Superior temporal gyrus (tissue), 1 donor: ENCODE measurements around the gene HSD17B11.
"Not testable (repeated sequence)": the region's sequence is repeated elsewhere in the genome, so short reads cannot be mapped to it uniquely, and the experiment has no call there.

ENCODE experiments used
- DNase-seq: peaks from one replicate; pipeline ENCODE4 v3.0.0-alpha.2; 2016; ENCODE audit errors: extremely low spot score

HSD17B11 gene

DNA sequence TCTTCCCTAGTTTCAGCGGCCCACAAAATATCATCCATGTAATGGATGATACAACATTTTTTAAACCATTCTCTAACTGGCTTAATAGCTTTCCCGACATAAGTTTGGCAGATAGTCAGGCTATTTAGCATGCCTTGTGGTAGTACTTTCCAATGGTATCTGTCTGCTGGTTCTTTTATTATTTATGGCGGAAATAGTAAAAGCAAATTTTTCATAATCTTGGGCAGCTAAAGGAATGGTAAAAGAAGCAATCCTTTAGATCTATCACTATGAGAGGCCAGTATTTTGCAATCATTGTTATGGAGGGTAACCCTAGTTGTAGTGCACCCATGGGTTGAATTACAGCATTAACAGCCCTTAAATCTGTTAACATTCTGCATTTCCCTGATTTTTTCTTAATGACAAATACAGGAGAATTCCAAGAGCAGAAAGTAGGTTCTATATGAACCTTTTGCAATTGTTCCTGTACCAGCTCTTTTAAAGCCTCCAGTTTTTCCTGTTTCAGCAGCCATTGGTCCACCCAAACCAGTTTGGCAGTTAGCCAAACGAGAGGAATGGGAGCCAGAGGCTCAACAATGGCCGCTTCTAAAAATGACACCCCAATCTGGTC, 14.3 kb upstream of the HSD17B11 start:
- no peak for DNase-seq

DNA sequence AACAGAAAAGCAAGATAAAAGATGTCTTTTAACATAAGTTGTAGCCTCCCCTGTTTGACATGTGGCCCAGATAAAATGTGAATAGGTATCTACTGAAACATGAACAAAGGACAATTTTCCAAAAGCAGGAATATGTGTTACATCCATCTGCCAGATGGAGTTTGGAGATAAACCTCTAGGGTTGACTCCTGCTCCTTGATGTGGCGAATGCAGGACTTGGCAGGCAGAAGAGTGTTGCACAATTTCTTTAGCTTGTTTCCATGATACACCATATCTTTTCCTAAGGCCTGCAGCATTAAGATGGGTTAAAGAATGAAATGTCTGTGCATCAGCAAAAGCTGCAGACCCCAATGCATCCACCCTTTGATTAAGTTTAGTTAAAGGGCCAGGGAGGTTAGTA, 12.7 kb upstream of the HSD17B11 start:
- DNase-seq, result not testable (repeated sequence)

DNA sequence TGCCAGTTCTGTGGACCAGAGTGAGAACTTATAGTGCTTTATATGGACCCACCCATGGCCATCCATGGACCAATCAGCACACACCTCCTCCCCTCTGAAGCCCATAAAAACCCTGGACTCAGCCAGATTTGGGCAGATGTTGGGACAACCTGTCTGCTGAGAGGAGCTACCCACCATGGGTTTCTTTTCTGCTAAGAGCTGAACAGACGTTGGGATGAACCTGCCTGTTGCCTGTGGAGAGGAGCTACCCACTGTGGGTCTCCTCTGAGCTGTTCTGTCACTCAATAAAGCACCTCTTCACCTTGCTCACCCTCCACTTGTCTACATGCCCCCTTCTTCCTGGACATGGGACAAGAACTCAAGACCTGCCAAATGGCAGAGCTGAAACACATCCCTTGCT, 9.0 kb upstream of the HSD17B11 start:
- DNase-seq, result no peak

DNA sequence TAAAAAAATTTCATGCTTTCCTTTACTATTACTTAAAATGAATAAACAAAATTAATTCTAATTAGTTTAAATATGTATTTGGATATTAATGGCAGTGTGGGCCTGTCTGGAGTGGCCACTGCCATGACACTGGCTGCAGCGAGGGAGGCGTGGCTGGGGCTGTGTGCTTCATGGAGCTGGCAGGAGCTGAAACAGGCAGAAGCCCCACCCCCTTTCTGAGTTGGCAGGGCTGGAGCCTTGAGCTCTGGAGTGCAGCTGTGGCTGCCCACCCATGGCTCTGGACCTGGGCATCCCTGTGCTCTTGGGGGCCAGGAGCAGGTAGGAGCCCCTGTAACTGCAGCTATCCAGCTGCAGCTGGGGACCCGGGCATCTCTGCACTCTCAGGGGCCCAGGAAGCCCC, 8.2 kb upstream of the HSD17B11 start:
- no peak for DNase-seq

DNA sequence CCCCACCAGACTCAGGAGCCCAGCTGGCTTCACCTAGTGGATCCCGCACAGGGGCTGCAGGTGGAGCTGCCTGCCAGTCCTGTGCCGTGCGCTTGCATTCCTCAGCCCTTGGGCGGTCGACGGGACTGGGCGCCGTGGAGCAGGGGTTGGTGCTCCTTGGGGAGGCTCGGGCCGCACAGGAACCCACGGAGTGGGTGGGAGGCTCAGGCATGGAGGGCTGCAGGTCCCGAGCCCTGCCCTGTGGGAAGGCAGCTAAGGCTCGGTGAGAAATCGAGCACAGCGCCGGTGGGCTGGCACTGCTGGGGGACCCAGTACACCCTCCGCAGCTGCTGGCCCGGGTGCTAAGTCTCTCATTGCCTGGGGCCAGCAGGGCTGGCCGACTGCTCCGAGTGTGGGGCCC, 4.9 kb upstream of the HSD17B11 start:
- not testable (repeated sequence) for DNase-seq

DNA sequence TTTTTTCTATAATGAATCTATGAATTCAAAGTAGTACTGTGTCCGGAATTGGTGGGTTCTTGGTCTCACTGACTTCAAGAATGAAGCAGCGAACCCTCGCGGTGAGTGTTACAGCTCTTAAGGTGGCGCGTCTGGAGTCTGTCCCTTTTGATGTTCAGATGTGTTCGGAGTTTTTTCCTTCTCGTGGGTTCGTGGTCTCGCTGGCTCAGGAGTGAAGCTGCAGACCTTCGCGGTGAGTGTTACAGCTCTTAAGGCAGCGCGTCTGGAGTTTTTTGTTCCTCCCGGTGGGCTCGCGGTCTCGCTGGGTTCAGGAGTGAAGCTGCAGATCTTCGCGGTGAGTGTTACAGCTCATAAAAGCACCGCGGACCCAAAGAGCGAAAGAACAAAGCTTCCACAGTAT, 4.1 kb upstream of the HSD17B11 start:
- DNase-seq, result not testable (repeated sequence)

DNA sequence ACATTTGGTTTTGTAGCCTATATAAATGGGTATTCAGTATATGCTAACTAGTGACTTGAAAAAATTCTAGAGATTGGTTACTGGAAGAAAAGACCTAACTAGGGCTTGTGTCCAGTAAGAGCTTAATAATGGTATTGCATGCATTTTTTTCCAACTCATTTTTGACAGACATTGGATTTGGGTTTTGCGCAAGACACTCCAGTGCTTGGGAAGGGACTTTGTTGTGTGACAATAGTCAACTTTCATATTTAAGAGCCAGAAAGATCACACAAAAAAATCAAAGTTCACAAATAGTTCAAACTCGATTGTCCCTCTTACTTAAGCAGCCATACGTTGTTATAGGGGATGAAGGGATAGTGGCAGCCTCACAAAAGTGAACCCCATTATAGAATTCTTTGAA, 1.2 kb upstream of the HSD17B11 start:
- no peak for DNase-seq

DNA sequence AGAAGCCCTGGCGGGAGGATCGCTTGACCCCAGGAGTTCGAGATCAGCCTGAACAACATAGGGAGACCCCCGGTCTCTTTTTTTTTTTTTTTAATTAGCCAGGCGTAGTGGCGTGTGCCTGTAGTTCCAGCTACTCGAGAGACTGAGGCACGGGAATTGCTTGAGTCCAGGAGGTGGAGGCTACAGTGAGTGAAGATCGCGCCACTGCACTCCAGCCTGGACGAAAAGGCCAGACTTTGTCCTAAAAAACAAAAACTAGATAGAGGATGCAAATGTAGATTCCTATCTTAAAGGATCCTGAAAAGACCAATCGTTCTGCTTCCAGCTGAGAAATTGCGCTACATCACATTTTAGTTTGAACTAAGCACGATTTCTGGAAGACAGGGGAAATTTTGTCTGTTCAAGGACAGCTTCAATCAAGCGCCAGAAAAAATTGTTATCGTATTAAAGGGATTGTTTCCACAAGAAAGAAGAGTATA, 627 bp upstream of the HSD17B11 start:
- DNase-seq, result peak; percentile 62

DNA sequence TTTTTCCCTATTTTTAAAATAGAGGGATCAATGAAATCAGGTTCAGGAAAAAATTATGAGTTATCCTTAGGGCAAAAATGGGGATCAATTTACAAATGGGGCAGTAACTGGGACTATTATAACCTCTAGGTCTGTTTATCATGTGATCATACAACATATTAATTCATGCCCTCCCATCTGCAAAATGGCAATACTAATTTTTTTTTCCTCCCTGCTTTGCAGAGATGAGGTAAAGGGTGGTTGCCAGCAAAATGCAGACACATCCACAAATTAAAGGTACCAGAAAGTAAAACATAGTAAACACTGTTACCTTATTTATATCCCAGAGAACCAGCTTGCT, 467 bp downstream of the HSD17B11 start:
- DNase-seq, result peak; percentile 32

DNA sequence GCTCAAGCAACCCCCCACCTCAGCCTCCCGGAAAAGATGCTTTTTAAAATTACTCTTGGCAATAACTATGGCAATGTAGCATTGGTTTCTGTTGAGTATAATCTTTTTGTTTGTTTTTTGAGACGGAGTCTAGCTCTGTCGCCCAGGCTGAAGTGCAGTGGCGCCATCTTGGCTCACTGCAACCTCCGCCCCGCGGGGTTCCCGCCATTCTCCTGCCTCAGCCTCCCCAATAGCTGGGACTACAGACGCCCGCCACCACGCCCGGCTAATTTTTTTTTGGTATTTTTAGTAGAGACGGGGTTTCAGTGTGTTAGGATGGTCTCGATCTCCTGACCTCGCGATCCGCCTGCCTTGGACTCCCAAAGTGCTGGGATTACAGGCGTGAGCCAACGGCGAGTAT, 933 bp downstream of the HSD17B11 start:
- DNase-seq, result not testable (repeated sequence)

DNA sequence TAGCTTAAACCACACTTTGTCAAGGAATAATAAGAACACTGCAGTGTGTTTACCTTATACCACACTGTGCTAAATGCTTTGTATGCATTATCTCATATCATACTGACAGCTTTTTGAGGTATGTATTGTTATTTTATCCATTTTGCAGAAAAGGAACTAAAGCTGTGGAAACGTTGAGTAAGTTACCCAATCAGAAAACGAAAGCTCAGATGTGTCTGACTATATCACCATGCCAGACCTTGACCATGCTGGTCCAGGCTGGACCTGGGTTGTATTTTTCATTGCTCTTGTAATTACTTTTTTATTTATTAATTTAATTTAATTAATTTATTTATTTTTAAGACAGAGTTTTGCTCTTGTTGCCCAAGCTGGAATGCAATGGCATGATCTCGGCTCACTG, 2.1 kb downstream of the HSD17B11 start:
- no peak for DNase-seq

DNA sequence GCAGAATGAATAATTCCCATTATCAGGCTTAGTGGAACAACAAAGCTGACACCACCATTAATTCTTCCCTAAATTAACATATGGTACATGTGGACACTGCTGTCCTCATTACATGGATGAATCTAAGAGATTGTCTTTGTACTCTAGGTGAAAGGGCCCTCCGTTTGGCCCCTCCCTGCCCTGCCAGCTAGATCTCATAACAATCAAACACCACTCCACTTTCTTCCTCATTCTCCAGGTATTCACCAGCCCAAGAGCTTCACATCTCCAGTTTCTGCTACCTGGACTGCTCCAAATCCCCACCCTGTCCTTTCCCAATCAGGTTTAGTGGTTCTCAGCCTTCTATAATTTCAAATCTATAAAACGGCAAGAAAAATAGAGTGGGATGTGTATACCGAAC, 3.8 kb downstream of the HSD17B11 start:
- no peak for DNase-seq

DNA sequence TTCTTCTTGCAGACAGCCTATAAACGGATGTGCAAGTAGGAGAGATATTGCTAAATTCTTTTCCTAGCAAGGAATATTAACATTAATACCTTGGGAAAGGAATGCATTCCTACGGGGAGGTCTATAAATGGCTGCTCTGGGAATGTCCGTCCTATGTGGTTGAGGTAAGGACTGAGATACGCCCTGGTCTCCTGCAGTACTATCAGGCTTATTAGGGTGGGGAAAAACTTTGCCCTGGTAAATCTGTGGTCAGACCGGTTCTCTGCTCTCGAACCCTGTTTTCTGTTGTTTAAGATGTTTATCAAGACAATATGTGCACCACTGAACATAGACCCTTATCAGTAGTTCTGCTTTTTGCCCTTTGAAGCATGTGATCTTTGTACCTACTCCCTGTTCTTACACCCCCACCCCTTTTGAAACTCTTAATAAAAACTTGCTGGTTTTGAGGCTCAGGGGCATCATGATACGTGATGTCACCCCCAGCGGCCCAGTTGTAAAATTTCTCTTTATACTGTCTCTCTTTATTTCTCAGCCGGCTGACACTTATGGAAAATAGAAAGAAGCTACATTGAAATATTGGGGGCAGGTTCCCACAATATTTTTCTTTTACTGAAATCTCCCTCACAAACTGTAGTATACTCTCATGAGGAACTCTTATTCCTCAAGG, 6.4 kb downstream of the HSD17B11 start:
- DNase-seq, result not testable (repeated sequence)

DNA sequence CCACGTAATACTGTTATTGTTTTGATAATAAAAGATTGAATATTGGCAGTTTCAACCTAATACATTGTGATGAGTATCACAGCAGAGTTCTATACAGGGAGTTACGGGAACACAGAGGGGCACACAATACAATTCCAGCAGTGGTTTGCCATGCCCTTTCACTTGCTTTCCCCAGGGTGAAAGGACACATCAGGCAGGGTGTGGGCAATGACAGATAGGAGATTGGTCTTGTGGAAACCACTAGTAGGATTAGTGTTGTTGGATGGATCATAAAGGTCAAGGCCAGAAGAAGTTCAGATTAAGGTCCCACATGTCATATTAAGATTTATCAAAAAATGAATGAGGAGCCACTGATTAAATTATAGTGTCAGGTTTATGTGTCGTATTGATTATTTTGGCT, 8.1 kb downstream of the HSD17B11 start:
- no peak for DNase-seq

DNA sequence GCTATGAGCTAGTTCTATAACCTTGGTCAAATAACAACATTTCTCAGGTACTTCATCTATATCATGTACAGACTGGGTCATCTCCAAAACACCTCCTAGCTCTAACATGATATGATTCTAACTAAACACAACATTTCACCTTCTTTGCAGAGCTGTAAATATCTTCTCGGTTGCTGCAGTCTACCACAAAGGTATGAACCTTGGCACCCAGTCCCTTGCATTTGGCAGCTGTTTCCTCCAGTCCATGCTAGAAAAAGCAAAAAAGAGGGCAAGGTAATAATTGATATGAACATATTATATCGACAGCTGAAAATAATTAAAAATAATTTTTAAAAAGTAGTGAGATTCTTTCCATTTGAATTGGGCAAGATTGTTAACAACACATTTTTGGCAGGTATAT, 8.9 kb downstream of the HSD17B11 start:
- no peak for DNase-seq

DNA sequence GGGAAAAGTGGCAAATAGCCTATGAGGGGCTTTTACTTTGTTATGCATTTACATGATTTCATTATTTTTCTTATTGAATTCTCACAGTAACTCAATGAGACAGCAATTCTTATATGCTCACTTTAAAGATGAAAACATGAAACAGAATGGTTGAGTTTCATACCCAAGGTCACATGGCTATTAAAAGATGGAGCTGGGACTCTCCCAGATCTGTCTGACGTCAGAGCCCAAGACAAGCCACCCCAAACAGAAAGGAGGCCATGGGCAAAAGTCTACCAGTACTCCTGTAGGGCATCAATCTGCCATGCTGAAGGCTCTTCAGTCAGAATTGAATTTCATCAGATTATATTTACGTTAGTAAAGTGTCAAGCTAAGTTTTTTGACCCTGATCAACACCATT, 13.2 kb downstream of the HSD17B11 start:
- no peak for DNase-seq

DNA sequence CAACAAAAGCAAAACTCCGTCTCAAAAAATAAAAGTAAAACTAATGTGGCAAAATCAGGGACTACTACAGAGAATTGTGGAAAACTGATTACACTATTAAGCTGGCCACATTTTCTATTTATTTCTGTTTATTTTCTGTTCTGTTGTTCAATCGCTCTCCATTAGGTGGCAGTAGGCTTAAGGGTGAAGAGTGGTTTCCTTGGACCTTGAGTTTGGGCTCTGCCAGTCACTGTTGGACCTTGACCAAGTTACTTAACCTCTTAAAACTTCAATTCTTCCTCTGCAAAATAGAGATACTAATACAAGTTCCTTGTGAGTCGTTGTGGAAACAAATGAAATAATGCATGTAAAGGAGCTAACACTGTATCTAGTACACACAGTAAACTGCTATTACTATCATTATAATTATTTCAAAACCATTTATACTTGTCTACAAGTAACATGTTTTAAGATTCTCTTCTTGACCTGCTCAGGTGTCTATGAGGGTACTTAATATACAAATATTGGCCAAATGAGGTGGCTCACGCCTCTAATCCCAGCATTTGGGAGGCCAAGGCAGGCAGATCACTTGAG, 15.2 kb downstream of the HSD17B11 start:
- DNase-seq, result peak; percentile 80

DNA sequence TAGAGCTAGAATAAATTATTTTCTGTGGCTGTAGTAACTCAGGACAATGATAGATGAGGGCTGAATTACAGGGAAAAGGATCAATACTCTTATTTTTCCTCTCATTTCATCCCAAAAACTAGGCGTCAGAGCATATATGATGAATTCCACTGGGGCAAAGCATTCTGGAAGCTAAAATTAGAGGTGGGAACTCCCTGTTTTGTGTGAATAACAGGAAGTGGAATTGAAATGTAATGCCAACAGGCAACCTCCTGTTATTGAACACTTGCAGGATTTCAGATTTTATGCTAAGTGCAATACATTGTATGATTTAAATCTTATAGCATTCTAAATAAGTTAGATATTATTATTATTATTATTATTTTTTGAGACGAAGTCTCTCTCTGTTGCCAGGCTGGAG, 20.9 kb downstream of the HSD17B11 start:
- no peak for DNase-seq

DNA sequence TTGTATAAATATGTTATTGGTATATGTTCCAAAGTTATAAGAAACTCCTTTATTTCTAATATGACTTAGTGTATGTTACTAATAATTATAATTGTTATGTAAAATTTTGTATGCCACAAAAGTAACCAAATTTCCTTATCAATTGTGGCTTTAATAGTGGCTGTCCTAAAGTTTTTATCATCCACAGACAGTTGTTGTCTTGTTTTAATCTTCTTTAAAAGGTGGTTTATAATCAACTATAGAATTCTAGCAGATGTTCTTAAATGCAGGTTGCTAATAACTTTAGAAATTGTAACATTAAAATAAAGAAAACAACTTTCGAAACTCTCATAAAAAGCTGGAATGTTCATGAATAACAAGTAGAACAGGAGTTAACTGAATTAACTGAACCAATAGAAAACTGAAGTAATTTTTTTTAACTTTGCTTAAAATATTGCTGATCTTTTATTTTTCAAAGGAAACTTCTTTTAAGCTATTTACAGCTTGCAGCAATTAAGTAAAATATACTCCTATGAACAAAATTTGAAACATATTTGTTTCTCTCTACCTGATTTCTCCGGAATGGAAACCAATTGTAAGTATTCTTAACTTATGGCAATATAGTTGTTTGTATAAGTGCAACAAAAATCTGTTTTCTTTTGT, 24.3 kb downstream of the HSD17B11 start:
- DNase-seq, result no peak

DNA sequence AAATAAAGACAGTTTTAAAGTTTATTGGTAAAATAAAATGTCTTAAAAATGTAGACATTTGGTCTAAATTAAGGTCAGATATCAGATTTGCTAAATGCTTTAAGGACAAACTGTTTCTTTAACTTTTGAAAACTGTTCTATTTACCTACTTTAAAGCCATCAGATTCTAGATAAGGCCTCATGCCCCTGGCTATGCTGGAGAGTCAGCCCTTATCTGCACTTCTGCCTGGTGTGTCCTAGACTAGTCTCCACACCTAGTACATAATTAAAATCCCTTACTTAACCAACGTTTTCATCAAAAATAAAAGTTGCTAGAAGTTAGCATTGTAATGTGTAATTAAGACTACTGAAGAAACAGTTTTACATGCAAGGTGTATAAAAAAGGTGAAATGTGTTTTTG, 25.6 kb downstream of the HSD17B11 start:
- no peak for DNase-seq

DNA sequence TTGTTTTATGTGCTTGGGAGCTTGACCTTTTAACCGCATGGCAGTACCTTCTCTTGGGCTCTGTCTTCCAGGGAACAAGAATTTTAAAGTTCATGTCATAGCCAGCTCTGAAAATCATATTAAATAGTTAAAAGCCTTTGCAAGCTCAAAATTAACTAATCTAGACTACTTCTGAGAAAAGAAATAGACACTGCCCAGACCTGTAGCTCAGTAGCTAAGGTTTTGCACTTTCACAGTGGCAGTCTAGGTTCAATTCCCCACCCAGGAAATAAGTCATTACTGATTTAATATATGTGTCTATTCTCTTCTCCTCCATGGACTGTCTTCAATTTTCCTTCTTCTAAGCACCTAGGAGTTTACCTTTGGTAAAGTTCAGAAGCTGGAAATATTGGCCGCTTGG, 27.4 kb downstream of the HSD17B11 start:
- no peak for DNase-seq

DNA sequence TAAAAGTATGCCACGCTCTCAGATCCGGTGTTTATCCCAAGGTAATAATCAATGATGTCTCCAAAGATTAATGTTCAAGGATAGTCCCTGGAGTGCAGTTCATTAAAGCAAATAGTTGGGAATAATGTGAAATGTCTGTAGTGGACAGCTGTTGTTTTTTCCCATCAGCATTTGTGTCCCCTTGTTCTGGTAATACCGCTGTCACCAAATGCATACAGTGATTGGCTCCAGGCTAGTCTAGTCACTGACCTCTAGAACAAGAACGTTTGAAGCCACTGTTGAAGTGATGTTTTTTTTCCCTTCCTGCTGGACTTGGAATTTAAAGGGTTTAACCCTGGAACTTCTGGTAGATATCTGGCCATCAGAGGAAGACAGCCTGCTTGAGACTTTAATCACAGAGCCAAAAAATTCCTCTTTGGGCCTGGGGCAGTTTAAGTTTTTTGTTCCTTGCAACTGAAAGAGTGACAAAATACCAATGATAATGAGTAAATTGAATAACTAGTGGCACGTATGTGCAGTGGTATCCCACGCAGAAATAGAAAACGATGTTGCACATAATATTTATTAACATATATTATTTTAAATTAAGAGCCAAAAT, 30.6 kb downstream of the HSD17B11 start:
- DNase-seq, result no peak

DNA sequence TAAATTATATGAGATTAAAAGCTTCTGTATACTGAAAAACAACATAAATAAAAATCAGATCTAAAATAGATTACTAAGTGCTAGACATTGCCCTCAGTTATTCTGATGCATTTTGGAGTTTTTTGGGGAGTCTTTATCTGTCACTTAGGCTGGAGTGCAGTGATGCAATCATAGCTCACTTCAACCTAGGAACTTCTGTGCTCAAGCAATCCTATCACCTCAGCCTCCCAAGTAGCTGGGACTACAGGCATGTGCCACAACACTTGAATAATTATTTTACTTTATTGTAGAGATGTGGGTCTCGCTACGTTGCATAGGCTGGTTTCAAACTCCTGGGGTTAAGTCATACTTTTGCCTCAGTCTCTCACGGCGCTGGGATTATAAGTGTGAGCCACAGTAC, 31.7 kb downstream of the HSD17B11 start:
- no peak for DNase-seq
